ENCODE measurements around the gene NOL4L.

The NOL4L gene

GRCh38 chr20:32427996-32428395 is 157.1 kb downstream of the NOL4L start:
- no peak overlapping the region for H3K27ac ChIP-seq
- no peak for TF ChIP-seq CTCF (conservative IDR thresholded peaks at IDR 0.05)

- no peak overlapping the region for H3K27ac ChIP-seq
- TF ChIP-seq CTCF (conservative IDR thresholded peaks at IDR 0.05): no peak
Measured at GRCh38 chr20:32421290-32421689, 163.8 kb downstream of the NOL4L start.

- no peak for TF ChIP-seq CTCF (conservative IDR thresholded peaks at IDR 0.05)
- no peak overlapping the region for H3K27ac ChIP-seq
Measured at GRCh38 chr20:32418376-32418775, 166.8 kb downstream of the NOL4L start.

- H3K27ac ChIP-seq: no peak overlapping the region
- no peak for TF ChIP-seq CTCF (conservative IDR thresholded peaks at IDR 0.05)
Measured at GRCh38 chr20:32416206-32416605, 168.9 kb downstream of the NOL4L start.

- no peak for TF ChIP-seq CTCF (conservative IDR thresholded peaks at IDR 0.05)
- H3K27ac ChIP-seq: no peak overlapping the region
Measured at GRCh38 chr20:32415494-32415893, 169.6 kb downstream of the NOL4L start.

GRCh38 chr20:32411955-32412706 is 173.0 kb downstream of the NOL4L start:
- H3K27ac ChIP-seq: no peak overlapping the region
- TF ChIP-seq CTCF (conservative IDR thresholded peaks at IDR 0.05): no peak

- peak overlapping the region; percentile 18; the same call in 1 of the 2 replicates for H3K27ac ChIP-seq
Measured at GRCh38 chr20:32407131-32407750, 177.9 kb downstream of the NOL4L start.

GRCh38 chr20:32406701-32407100 is 178.4 kb downstream of the NOL4L start:
- TF ChIP-seq CTCF (conservative IDR thresholded peaks at IDR 0.05): no peak
- no peak overlapping the region for H3K27ac ChIP-seq
